ENCODE results near the gene ECM1. TPM values are rescaled to one million over a fixed set of nuclear protein-coding genes. Genes with fewer than 3 reads are reported as not detected.

Gene ECM1
- 0.73 and 0.95 TPM in 2 replicates for total RNA-seq (2021; fragmentation: NEBNext Ultra II Directional; extraction: Animal tissue kit (Norgen Biotek cat#: 25700))
- 0.98 and 1.1 TPM in 2 replicates for polyA plus RNA-seq (2011; rRNA removed)
- polyA plus RNA-seq (2011; cell fraction: cytosol; rRNA removed), result 1.0 TPM
- 5.8 TPM for polyA plus RNA-seq (2011; cell fraction: nucleus; rRNA removed)
- polyA plus RNA-seq (2012, experiment 1 of 2), result 0.83 to 1.3 TPM (median 1.2 TPM) in 4 replicates
- polyA plus RNA-seq (2012, experiment 2 of 2), result 0.63 TPM
- polyA plus RNA-seq (2013, experiment 1 of 2), result 0.81 TPM
- polyA plus RNA-seq (2013, experiment 2 of 2), result 0.87 TPM
- 0.32 and 0.37 TPM in 2 replicates for polyA minus RNA-seq (2011; rRNA and poly(A)+ RNA removed)
- not detected for polyA minus RNA-seq (2011; cell fraction: cytosol; rRNA and poly(A)+ RNA removed)
- 1.7 TPM for polyA minus RNA-seq (2011; cell fraction: nucleus; rRNA and poly(A)+ RNA removed)
- long read RNA-seq, experiment 1, result 0 reads
- long read RNA-seq, experiment 2, result 0 reads

GRCh38 chr1:150507912-150508864 lies at the start of gene ECM1:
TSS of gene ECM1 (plus strand) at chr1:150508109. CDS start at chr1:150508210, 101 bp downstream.
- H2BK12ac ChIP-seq (ENCODE audit: low read depth, low read length), result no peak within 1 kb of the TSS
- H3K36me3 ChIP-seq (ENCODE audit: control insufficient read depth in 2 of 4, insufficient read depth in 4 of 4, low read length in 3 of 4), result peaks cover 8 to 29% (median 10%) of the 10 kb centered on the region in 4 experiments; a peak in 6 of 8 replicates
- H3K18ac ChIP-seq (ENCODE audit: extremely low read depth, low read length), result no peak within 1 kb of the TSS
- H3K14ac ChIP-seq (ENCODE audit: insufficient read length), result no peak within 1 kb of the TSS
- H3K27me3 ChIP-seq (replicated peaks in 1 of 4; ENCODE audit: control insufficient read depth in 3 of 4, extremely low read depth in 1 of 4, insufficient read depth in 3 of 4, low read length in 3 of 4), result no peaks in the 10 kb centered on the region
- WGBS, 2 experiments (ENCODE audit: extremely low coverage in 1 of 2, insufficient coverage in 1 of 2, insufficient read length in 1 of 2, insufficient replicate concordance in 2 of 2, low coverage in 1 of 2, low lambda C conversion rate in 2 of 2, missing lambda C conversion rate in 1 of 2), result 93% methylated on average over 5 of the region's 7 CpGs; no CpG with 5 or more reads in 1 of the 2 experiments
- H4K91ac ChIP-seq (replicated peaks; ENCODE audit: insufficient read length, low read length), result no peak within 1 kb of the TSS
- no peak within 1 kb of the TSS for H2BK5ac ChIP-seq (ENCODE audit: low read depth, low read length)
- no peak within 1 kb of the TSS for H3K4me3 ChIP-seq (ENCODE audit: extremely low read depth in 1 of 4, insufficient read depth in 2 of 4, low read depth in 3 of 4, low read length in 4 of 4)
- TF ChIP-seq SRF (IDR thresholded peaks at IDR 0.05; ENCODE audit: low read depth, low read length) (no peak), BACH1 (IDR thresholded peaks at IDR 0.05; ENCODE audit: low read length) (no peak), CBX5 (IDR thresholded peaks at IDR 0.05; ENCODE audit: low read depth, low read length) (no peak), RFX5 (IDR thresholded peaks at IDR 0.05; ENCODE audit: borderline replicate concordance, low read depth, low read length) (no peak), POLR2A (IDR thresholded peaks at IDR 0.05; ENCODE audit: control extremely low read depth in 1 of 2, low read depth in 2 of 2, low read length in 2 of 2) (no peak), CTCF (IDR thresholded peaks at IDR 0.05; ENCODE audit: control extremely low read depth in 1 of 3, insufficient read depth in 1 of 3, low read depth in 1 of 3, low read length in 3 of 3) (no peak), ATF3 (IDR thresholded peaks at IDR 0.05; ENCODE audit: insufficient read depth, low read depth, low read length) (no peak)
- H2BK20ac ChIP-seq (ENCODE audit: low read length), result no peak within 1 kb of the TSS
- no peaks in the 10 kb centered on the region for H3K79me1 ChIP-seq (ENCODE audit: low read depth, low read length)
- H2AFZ ChIP-seq (ENCODE audit: low read length), result no peak within 1 kb of the TSS
- H3K27ac ChIP-seq (ENCODE audit: low read depth, low read length), result no peak within 1 kb of the TSS
- no peak within 1 kb of the TSS for H2AK5ac ChIP-seq (ENCODE audit: low read depth, low read length)
- CTCF ChIA-PET (ENCODE audit: partially characterized antibody), result interaction anchor here (0.5 to 22.4 kb wide), 4 partner anchors 10 to 24 kb away, joined by 3 to 253 read pairs (median 4); no protein-coding TSS in a partner anchor
- H2BK120ac ChIP-seq (replicated peaks; ENCODE audit: low read depth, low read length), result no peak within 1 kb of the TSS
- POLR2A ChIA-PET (ENCODE audit: partially characterized antibody), result interaction anchor here (1.1 to 3.5 kb wide), 7 partner anchors 10 to 252 kb away, joined by 3 to 16 read pairs (median 3); partner anchors contain the start of gene TARS2
- no peaks in the 10 kb centered on the region for H3K4me1 ChIP-seq (replicated peaks in 1 of 4; ENCODE audit: control insufficient read depth in 3 of 4, insufficient read depth in 4 of 4, low read length in 3 of 4)
- FAIRE-seq (no peak), DNase-seq (ENCODE audit: low read depth in 1 of 2, low spot score in 2 of 2) (no peak)
- H3K56ac ChIP-seq (replicated peaks; ENCODE audit: insufficient read length, low read depth, low read length), result no peak within 1 kb of the TSS
- no peak within 1 kb of the TSS for H3K4ac ChIP-seq (replicated peaks; ENCODE audit: insufficient read length, low read depth, low read length)
- no peaks in the 10 kb centered on the region for H4K20me1 ChIP-seq (replicated peaks in 1 of 2; ENCODE audit: control insufficient read depth in 1 of 2, insufficient read depth in 2 of 2, low read length in 2 of 2)
- H3K9me3 ChIP-seq (ENCODE audit: insufficient read depth in 2 of 2, low read depth in 1 of 2, low read length in 1 of 2), result no peaks in the 10 kb centered on the region
- H3K9ac ChIP-seq (replicated peaks in 1 of 4; ENCODE audit: extremely low read depth in 1 of 4, low read depth in 3 of 4, low read length in 3 of 4), result no peak within 1 kb of the TSS
- no peaks in the 10 kb centered on the region for H3K23me2 ChIP-seq (ENCODE audit: low read depth, low read length)
- H3K79me2 ChIP-seq (ENCODE audit: control insufficient read depth in 1 of 2, insufficient read depth in 2 of 2, low read length in 2 of 2), result no peaks in the 10 kb centered on the region
- H2BK15ac ChIP-seq (ENCODE audit: low read length), result no peak within 1 kb of the TSS
- H4K8ac ChIP-seq (ENCODE audit: extremely low read depth, insufficient read depth, low read length), result no peak within 1 kb of the TSS
- no peak within 1 kb of the TSS for H3K4me2 ChIP-seq (ENCODE audit: insufficient read depth in 1 of 2, low read depth in 2 of 2, low read length in 2 of 2)
- H3K23ac ChIP-seq (ENCODE audit: insufficient read length), result no peak within 1 kb of the TSS
- H4K5ac ChIP-seq (ENCODE audit: insufficient read length, low read depth, low read length), result no peak within 1 kb of the TSS
